ENCODE measurements around the gene LRRC47.

Gene LRRC47

DNA sequence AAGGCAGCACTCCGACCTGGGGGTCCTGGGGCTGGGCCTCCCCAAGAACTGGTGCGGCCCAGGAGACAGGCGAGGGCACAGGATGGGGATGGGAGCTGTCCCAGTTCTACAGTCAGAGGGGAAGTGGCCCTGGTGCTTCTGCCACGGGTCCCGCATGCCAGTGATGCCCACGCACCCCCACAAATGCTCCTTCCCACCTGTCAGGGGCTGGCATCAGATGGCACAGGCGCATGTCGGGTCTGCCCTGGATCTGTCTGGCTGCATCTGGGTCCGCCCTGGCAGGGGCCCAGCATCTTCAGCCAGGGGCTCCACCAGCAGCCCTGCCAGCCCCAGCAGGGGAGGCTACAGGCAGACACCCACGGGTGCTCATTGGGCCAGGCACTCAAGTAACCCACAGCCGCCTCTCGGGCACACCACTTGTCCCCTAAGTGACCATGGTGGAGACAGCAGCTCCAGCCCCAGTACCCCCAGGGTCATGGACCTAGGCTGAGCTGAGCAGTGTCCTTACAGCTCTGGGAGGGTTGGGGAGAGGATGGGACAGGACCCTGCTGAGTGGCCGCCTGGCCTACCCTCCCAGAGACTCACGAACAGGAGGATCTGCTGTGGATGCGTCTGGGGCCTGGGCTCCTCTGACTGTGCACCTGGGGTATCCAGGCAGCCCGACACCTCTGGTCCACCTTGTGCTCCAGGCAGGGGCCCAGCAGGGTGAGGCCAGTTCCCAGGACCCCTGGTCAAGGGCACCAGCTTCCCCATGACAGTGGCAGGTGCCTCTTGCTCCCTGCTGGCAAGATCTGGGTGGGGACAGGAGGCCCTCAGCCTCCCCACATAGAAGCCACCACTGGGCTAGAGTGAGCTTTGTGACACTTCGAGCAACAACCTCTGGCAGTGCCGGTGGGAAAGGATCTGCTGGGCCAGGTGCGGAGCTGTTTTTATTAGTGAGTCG, 18.4 kb downstream of the LRRC47 start:
- TF ChIP-seq, protein P1, sequence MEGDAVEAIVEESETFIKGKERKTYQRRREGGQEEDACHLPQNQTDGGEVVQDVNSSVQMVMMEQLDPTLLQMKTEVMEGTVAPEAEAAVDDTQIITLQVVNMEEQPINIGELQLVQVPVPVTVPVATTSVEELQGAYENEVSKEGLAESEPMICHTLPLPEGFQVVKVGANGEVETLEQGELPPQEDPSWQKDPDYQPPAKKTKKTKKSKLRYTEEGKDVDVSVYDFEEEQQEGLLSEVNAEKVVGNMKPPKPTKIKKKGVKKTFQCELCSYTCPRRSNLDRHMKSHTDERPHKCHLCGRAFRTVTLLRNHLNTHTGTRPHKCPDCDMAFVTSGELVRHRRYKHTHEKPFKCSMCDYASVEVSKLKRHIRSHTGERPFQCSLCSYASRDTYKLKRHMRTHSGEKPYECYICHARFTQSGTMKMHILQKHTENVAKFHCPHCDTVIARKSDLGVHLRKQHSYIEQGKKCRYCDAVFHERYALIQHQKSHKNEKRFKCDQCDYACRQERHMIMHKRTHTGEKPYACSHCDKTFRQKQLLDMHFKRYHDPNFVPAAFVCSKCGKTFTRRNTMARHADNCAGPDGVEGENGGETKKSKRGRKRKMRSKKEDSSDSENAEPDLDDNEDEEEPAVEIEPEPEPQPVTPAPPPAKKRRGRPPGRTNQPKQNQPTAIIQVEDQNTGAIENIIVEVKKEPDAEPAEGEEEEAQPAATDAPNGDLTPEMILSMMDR (conservative IDR thresholded peaks at IDR 0.05; ENCODE audit: low read length), result no peak

DNA sequence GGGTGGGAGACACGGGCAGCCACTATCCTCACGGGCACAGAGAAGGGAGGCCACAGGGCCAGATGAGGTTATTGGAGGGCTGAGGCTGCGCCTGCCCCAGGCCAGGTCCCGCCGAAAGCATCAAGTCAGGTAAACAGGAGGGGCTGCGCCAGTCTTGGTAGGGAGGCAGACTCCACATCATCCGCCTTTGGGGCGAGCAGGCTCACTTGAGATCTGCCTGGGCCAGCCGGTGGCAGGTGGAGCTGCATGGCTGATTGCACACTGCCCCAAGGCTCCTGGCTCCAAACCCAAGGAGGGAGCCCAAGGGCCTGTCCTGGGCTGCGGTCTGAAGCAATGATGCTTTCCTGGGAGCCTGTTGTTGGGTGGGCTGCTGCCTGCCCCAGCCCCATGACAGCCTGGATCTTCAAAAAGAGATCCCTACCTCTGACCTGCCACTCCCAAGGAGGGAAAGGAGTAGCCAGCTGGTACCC, 19.2 kb downstream of the LRRC47 start:
- DNase-seq (ENCODE audit: low read depth), result no peak
- H3K4me3 ChIP-seq (ENCODE audit: low read length), result no peak overlapping the region
- TF ChIP-seq, protein P1 (conservative IDR thresholded peaks at IDR 0.05; ENCODE audit: low read length), result no peak

More for the DNA sequence above, 18.4 kb downstream of the LRRC47 start:
- no peak for DNase-seq (ENCODE audit: low read depth)
- no peak overlapping the region for H3K4me3 ChIP-seq (ENCODE audit: low read length)

DNA sequence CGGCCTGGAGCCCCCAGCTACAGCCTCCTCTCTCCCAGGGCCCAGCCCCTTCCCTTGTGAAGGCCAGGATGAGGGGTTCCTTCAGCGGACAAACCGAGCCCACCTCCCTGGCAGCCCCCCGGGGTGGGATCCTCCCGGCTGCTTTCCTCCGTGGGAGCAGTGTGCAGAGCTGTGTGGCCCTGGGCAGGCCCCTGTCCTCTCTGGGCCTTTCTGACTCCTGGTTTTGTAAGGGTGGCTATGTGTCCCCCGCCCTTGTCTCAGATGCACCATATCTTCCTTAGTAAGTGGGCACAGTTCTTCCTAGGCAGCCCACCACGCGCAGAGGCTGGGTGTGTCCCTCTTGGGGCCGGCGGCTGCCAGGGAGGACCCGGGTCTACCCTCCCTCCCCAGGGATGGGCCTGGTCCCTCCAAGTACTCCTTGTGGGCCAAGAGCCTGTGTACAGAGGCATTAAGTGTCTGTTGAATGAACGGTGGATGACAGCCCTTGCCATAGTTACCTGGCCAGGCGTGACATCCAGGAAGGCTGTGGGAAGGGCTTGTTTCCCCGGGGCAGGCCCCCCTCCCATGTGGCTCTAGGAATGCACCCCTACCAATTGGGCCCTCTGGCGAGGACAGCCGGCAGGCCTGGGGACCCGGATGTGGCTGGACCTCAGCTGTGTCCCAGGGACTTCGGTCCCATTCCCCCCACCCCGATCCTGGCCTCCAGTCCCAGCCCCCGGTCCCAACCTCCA, 19.9 kb downstream of the LRRC47 start:
- TF ChIP-seq, protein P1 (conservative IDR thresholded peaks at IDR 0.05; ENCODE audit: low read length), result no peak
- no peak for DNase-seq (ENCODE audit: low read depth)
- H3K4me3 ChIP-seq (ENCODE audit: low read length), result no peak overlapping the region

DNA sequence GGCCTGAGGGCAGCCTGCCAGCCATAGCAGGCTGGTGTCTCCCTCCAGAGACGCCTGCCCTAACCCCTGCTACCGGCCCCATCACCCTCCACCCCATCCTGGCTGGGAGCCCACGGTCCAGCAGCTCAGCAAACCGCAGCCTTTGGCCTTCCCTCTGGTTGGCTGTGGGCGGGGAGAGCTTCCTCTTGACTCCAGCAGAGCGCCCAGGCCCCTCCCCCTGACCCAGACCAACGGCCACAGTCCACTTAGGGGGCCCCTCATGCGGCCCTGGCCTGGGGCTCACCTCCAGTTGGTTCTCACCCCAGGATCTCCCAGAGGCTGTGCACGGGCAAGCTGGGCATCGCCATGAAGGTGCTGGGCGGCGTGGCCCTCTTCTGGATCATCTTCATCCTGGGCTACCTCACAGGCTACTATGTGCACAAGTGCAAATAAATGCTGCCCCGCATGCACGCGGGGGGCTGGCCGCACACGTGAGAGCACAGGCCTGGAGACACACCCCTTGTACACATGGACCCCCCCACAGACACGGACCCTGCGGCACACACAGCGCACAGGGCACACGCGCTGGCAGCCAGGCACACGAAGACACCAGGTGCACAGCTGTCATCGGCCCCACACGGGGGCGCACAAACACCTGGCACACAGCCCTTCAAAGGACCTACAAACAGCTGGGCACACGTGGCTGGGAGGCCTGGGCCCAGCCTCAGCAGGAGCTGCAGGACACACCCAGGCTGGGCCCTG, 20.6 kb downstream of the LRRC47 start:
- H3K4me3 ChIP-seq (ENCODE audit: low read length), result no peak overlapping the region
- peak; percentile 33 for DNase-seq (ENCODE audit: low read depth)
- TF ChIP-seq, protein P1 (conservative IDR thresholded peaks at IDR 0.05; ENCODE audit: low read length), result no peak

DNA sequence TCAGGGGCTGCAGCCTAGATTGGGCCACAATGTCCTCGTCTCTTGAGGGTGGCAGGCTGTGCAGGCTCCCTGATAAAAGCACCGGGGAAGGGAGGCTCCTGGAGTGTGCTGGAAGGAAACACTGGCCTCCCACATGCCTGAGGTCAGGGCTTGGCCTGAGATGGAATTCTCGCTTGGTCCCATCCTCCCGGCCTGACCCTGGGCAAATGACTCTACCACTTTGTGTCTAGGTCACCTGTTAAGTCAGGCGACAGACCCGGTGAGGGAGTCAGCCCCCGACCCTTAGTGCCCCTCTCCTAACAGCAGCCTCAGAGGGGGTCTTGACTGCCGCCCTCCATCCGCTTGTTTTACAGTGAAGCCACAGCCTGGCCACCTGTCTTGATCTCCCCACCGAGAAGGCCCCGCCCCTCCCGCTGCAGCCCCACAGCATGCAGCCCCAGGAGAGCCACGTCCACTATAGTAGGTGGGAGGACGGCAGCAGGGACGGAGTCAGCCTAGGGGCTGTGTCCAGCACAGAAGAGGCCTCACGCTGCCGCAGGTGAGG, 21.3 kb downstream of the LRRC47 start:
- no peak overlapping the region for H3K4me3 ChIP-seq (ENCODE audit: low read length)
- TF ChIP-seq, protein P1 (conservative IDR thresholded peaks at IDR 0.05; ENCODE audit: low read length), result no peak
- DNase-seq (ENCODE audit: low read depth), result peak; percentile 21

DNA sequence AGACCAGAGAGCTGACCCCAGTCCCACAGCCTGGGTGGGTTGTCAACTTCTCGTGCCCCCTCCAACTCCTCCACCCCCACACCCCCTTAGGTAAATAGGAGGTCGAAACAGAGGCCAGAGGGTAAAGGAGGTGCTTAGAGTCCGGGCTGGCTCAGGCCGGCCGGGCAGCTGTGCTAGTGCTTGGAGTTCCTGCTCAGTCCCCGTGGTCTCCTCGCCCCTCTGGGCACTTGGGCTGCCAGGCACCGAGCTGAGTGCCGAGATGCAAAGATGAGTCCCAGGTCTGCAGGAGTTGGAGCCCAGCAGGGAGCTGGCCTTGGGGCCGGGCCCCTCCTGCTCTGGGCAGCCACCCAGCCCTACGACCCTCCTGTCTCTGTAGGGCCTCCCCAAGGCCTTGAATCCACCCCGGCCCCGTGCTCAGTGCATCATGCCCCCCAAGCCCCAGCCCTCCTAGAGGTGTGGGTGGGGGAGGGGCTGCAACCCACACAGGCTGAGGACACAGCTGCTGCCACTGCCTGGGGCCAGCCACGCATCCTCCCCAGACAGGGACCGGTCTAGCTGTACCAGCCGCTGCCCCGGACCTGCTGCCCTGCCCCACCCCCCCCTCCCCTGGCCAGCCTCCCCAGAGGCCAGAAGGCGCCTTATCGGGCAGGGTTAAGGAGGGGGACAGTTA, 21.9 kb downstream of the LRRC47 start:
- no peak for DNase-seq (ENCODE audit: low read depth)
- TF ChIP-seq, protein P1 (conservative IDR thresholded peaks at IDR 0.05; ENCODE audit: low read length), result no peak
- H3K4me3 ChIP-seq (ENCODE audit: low read length), result no peak overlapping the region

Measured in AG10803 (cell line).